22Rv1 (cell line): ENCODE data around the gene PAQR9.

Experiments
- H3K27ac ChIP-seq: fragments of 450-650 bp; 2 replicates; pipeline ENCODE4 v1.5.1; 2017
- ZFX ChIP-seq: fragments of 450-650 bp; IDR thresholded peaks from 2 replicates; pipeline ENCODE4 v1.6.1; 2017; ENCODE audit warnings: antibody characterized with exemption, borderline replicate concordance
- TF ChIP-seq, protein P1 (sequence below): fragments of 450-650 bp; IDR thresholded peaks from 2 replicates; pipeline ENCODE4 v1.5.1; 2017; ENCODE audit warnings: mild to moderate bottlenecking

The PAQR9 gene

DNA sequence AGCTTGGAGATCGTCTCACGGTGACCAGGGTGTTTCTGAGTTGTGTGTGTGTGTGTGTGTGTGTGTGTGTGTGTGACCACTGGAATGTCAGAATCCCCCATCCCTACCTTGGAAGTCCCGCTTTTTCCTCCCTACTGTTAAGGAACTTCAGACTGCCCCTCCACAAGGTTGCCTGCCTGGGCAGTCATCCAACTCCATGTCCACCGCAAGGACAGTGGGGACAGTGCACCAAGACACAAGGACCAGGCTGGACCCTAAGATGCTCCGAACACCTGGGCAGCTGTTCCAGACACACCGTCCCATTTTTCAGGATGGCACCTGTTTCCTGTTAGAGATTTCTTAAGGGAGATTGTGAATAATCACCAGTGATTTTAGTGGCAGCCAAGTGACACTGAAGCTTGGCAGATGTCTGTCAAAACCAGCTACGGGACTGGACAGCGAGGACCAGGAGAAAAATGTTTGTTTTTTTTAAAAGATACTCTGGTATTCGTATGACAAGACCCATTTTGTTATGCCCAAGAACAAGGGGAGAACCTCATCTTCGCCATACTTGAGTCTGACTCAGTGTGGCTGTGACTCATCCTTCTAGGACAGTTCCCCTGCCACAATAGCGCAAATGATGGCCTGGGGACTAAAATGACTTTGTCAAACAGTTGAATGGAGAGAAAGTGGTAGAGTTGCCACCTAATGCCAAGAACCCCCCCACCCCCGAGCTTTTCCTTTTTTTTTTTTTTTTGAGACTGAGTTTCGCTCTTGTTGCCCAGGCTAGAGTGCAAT lies 15.5 kb downstream of the PAQR9 start:
- TF ChIP-seq, protein P1, sequence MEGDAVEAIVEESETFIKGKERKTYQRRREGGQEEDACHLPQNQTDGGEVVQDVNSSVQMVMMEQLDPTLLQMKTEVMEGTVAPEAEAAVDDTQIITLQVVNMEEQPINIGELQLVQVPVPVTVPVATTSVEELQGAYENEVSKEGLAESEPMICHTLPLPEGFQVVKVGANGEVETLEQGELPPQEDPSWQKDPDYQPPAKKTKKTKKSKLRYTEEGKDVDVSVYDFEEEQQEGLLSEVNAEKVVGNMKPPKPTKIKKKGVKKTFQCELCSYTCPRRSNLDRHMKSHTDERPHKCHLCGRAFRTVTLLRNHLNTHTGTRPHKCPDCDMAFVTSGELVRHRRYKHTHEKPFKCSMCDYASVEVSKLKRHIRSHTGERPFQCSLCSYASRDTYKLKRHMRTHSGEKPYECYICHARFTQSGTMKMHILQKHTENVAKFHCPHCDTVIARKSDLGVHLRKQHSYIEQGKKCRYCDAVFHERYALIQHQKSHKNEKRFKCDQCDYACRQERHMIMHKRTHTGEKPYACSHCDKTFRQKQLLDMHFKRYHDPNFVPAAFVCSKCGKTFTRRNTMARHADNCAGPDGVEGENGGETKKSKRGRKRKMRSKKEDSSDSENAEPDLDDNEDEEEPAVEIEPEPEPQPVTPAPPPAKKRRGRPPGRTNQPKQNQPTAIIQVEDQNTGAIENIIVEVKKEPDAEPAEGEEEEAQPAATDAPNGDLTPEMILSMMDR, result no peak
- no peak for TF ChIP-seq ZFX
- H3K27ac ChIP-seq, result no peak overlapping the region

GRCh38 chr3:142947352-142947751 lies 16.1 kb downstream of the PAQR9 start:
- TF ChIP-seq, protein P1, result no peak
- no peak for TF ChIP-seq ZFX
- H3K27ac ChIP-seq, result no peak overlapping the region

DNA sequence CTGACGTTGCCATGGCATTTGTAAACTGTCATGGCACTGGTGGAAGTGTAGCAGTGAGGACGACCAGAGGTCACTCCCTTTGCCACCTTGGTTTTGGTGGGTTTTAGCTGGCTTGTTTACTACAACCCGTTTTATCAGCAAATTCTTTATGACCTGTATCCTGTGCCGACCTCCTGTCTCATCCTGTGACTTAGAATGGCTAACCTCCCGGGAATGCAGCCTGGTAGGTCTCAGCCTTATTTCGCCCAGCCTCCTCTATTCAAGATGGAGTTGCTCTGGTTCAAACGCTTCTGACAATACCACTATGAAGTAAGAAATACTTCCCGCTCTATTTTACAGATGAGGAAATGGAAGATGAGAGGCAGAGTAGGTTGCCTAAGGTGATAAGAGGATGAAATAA lies 16.6 kb downstream of the PAQR9 start:
- no peak for TF ChIP-seq ZFX
- TF ChIP-seq, protein P1, result no peak
- no peak overlapping the region for H3K27ac ChIP-seq

DNA sequence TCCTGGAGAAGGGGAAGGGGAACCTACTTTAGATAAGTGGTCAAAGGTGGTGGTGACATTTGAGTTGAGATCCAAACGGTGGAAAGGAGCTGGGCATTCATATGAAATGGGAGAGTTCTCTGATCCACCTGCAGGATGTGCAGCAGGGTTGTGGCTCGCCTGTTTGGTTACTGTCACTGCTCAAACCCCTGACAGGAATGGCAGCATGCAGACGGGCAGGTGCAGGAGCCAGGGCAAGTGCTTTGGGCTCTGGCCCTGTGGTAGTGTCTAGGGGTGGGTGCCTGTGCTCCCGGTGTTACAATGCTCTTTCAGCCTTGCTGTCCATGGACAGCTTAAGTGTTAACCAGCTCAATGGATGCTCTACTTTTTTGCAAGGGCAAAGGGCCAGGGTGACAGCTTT lies 18.5 kb downstream of the PAQR9 start:
- no peak overlapping the region for H3K27ac ChIP-seq
- TF ChIP-seq, protein P1, result no peak
- TF ChIP-seq ZFX, result no peak

DNA sequence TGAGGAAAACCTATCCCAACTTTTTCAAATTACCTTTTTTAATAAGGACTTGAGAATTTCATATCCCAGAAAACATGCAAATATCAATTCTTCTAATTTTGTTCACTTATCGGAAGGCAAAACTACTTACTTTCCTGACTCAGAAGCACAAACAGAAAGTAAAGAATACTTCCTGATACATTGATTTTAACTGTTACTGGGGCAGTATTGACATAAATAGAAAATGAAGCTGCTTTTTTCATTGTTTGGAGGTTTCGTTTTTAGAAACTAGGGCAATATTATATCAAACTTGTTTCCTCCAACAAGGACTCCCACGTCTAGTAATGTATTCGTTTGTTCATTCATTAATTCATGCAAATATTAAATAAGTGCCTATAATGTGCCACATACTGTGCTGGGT lies 19.1 kb downstream of the PAQR9 start:
- no peak overlapping the region for H3K27ac ChIP-seq
- TF ChIP-seq ZFX, result no peak
- TF ChIP-seq, protein P1, result no peak

DNA sequence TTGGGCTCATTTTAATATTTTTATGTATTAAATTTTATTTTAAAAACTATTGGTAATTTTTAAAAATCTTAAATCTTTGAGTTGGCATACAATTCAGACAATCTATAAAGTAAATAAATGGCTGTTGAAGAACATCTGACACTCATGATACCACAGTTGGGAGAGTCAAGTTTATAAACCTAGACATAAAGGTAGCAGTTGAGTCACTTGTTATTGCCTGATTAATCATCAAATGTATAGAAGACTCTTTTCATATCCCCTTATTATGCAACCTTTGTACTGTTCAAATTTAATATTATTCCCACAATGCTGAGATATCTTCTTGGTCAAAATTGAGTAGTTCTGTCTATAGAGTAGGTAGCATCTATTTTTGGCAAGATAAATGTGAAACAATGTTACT lies 19.6 kb downstream of the PAQR9 start:
- H3K27ac ChIP-seq, result no peak overlapping the region
- TF ChIP-seq ZFX, result no peak
- TF ChIP-seq, protein P1, result no peak

GRCh38 chr3:142943349-142943748 lies 20.1 kb downstream of the PAQR9 start:
- H3K27ac ChIP-seq, result no peak overlapping the region
- TF ChIP-seq, protein P1, result no peak
- TF ChIP-seq ZFX, result no peak
